Stimulated activated CD8-positive, alpha-beta memory T cell treated with anti-CD3 and anti-CD28 coated beads, Interleukin-12 subunit alpha, Interleukin-12 subunit beta, amount 100 ng/mL, for 4 hours (primary cell): ENCODE data around the gene APLN.

Experiments used
- DNase-seq: peaks from one replicate; pipeline ENCODE4 v3.0.0-alpha.2; 2020; ENCODE audit warnings: low read depth

Gene APLN

GRCh38 chrX:129654652-129655546 is at the start of gene APLN:
APLN (minus strand) TSS chrX:129654956; CDS start chrX:129654630, 326 bp downstream.
- no peak for DNase-seq

- no peak for DNase-seq
Measured at GRCh38 chrX:129704491-129704890, 49.7 kb upstream of the APLN start.

GRCh38 chrX:129701624-129702069 is 46.9 kb upstream of the APLN start:
- no peak for DNase-seq

GRCh38 chrX:129700536-129700935 is 45.8 kb upstream of the APLN start:
- DNase-seq = no peak

GRCh38 chrX:129698150-129698549 is 43.4 kb upstream of the APLN start:
- DNase-seq = no peak

- DNase-seq = no peak
Measured at GRCh38 chrX:129697204-129697829, 42.6 kb upstream of the APLN start.

- DNase-seq = no peak
Measured at GRCh38 chrX:129696463-129697155, 41.9 kb upstream of the APLN start.

GRCh38 chrX:129695937-129696336 is 41.2 kb upstream of the APLN start:
- DNase-seq = no peak

GRCh38 chrX:129695535-129695934 is 40.8 kb upstream of the APLN start:
- DNase-seq = no peak

GRCh38 chrX:129694805-129695204 is 40.0 kb upstream of the APLN start:
- DNase-seq = no peak

- DNase-seq = no peak
Measured at GRCh38 chrX:129693354-129693753, 38.6 kb upstream of the APLN start.

GRCh38 chrX:129690435-129690834 is 35.7 kb upstream of the APLN start:
- DNase-seq = no peak

- DNase-seq = no peak
Measured at GRCh38 chrX:129689796-129690195, 35.0 kb upstream of the APLN start.

GRCh38 chrX:129688097-129688496 is 33.3 kb upstream of the APLN start:
- DNase-seq = no peak

GRCh38 chrX:129686422-129686948 is 31.7 kb upstream of the APLN start:
- no peak for DNase-seq

GRCh38 chrX:129682979-129683378 is 28.2 kb upstream of the APLN start:
- no peak for DNase-seq

- no peak for DNase-seq
Measured at GRCh38 chrX:129679901-129680300, 25.1 kb upstream of the APLN start.

- no peak for DNase-seq
Measured at GRCh38 chrX:129678614-129679195, 23.9 kb upstream of the APLN start.

- DNase-seq = no peak
Measured at GRCh38 chrX:129667412-129667811, 12.7 kb upstream of the APLN start.

GRCh38 chrX:129665916-129666644 is 11.3 kb upstream of the APLN start:
- no peak for DNase-seq

GRCh38 chrX:129663171-129663570 is 8.4 kb upstream of the APLN start:
- DNase-seq = no peak
